ENCODE results near the gene FCN1. TPM values are rescaled to one million over a fixed set of nuclear protein-coding genes. Genes with fewer than 3 reads are reported as not detected.

The FCN1 gene
- total and polyA plus RNA-seq, 2 of the 8 experiments (the other 6 are each of a cell fraction or from before 2014, with no cell fraction given), result not detected

- H3K4me2 ChIP-seq (ENCODE audit: insufficient read depth in 1 of 2, low read depth in 2 of 2, low read length in 2 of 2), result no peak overlapping the region
- CTCF ChIA-PET (ENCODE audit: partially characterized antibody), result interaction anchor here (0.9 to 1.3 kb wide), 2 partner anchors 38 to 74 kb away, joined by 3 read pairs; no protein-coding TSS in a partner anchor
- no peak overlapping the region for H4K5ac ChIP-seq (ENCODE audit: insufficient read length, low read depth, low read length)
- H4K8ac ChIP-seq (ENCODE audit: extremely low read depth, insufficient read depth, low read length), result no peak overlapping the region
- no peak overlapping the region for H3K14ac ChIP-seq (ENCODE audit: insufficient read length)
- no peak overlapping the region for H3K4ac ChIP-seq (replicated peaks; ENCODE audit: insufficient read length, low read depth, low read length)
- H3K27ac ChIP-seq (ENCODE audit: low read depth, low read length), result no peak overlapping the region
- H2AFZ ChIP-seq (ENCODE audit: low read length), result no peak overlapping the region
- no peak overlapping the region for H3K4me3 ChIP-seq (ENCODE audit: extremely low read depth in 1 of 4, insufficient read depth in 2 of 4, low read depth in 3 of 4, low read length in 4 of 4)
- no peaks in the 10 kb centered on the region for H3K9me3 ChIP-seq (ENCODE audit: insufficient read depth in 2 of 2, low read depth in 1 of 2, low read length in 1 of 2)
- DNase-seq (ENCODE audit: low read depth in 1 of 2, low spot score in 2 of 2) (no peak), FAIRE-seq (no peak)
- no peaks in the 10 kb centered on the region for H3K27me3 ChIP-seq (replicated peaks in 1 of 4; ENCODE audit: control insufficient read depth in 3 of 4, extremely low read depth in 1 of 4, insufficient read depth in 3 of 4, low read length in 3 of 4)
- H3K4me1 ChIP-seq (replicated peaks in 1 of 4; ENCODE audit: control insufficient read depth in 3 of 4, insufficient read depth in 4 of 4, low read length in 3 of 4), result no peaks in the 10 kb centered on the region; a peak in 1 of 7 replicates
- H3K79me2 ChIP-seq (ENCODE audit: control insufficient read depth in 1 of 2, insufficient read depth in 2 of 2, low read length in 2 of 2), result no peaks in the 10 kb centered on the region
- no peak overlapping the region for H4K91ac ChIP-seq (replicated peaks; ENCODE audit: insufficient read length, low read length)
- H2BK15ac ChIP-seq (ENCODE audit: low read length), result no peak overlapping the region
- H3K36me3 ChIP-seq (ENCODE audit: control insufficient read depth in 2 of 4, insufficient read depth in 4 of 4, low read length in 3 of 4), result no peaks in the 10 kb centered on the region
- 93% methylated on average over 20 of the region's 23 CpGs; no CpG with 5 or more reads in 1 of the 2 experiments for WGBS, 2 experiments (ENCODE audit: extremely low coverage in 1 of 2, insufficient coverage in 1 of 2, insufficient read length in 1 of 2, insufficient replicate concordance in 2 of 2, low coverage in 1 of 2, low lambda C conversion rate in 2 of 2, missing lambda C conversion rate in 1 of 2)
- H3K23me2 ChIP-seq (ENCODE audit: low read depth, low read length), result no peaks in the 10 kb centered on the region
- H2BK12ac ChIP-seq (ENCODE audit: low read depth, low read length), result no peak overlapping the region
- H3K79me1 ChIP-seq (ENCODE audit: low read depth, low read length), result no peaks in the 10 kb centered on the region
- H2BK120ac ChIP-seq (replicated peaks; ENCODE audit: low read depth, low read length), result no peak overlapping the region
- H3K9ac ChIP-seq (replicated peaks in 1 of 4; ENCODE audit: extremely low read depth in 1 of 4, low read depth in 3 of 4, low read length in 3 of 4), result no peak overlapping the region
- H3K18ac ChIP-seq (ENCODE audit: extremely low read depth, low read length), result no peak overlapping the region
- H3K56ac ChIP-seq (replicated peaks; ENCODE audit: insufficient read length, low read depth, low read length), result no peak overlapping the region
- no peak overlapping the region for H2BK20ac ChIP-seq (ENCODE audit: low read length)
- H2AK5ac ChIP-seq (ENCODE audit: low read depth, low read length), result no peak overlapping the region
- POLR2A ChIA-PET (ENCODE audit: partially characterized antibody), result no interaction called here
- H3K23ac ChIP-seq (ENCODE audit: insufficient read length), result no peak overlapping the region
- H4K20me1 ChIP-seq (replicated peaks in 1 of 2; ENCODE audit: control insufficient read depth in 1 of 2, insufficient read depth in 2 of 2, low read length in 2 of 2), result no peaks in the 10 kb centered on the region
- H2BK5ac ChIP-seq (ENCODE audit: low read depth, low read length), result no peak overlapping the region
- no peak for TF ChIP-seq SUZ12 (IDR thresholded peaks at IDR 0.05; ENCODE audit: low read length)
- TF ChIP-seq MAFK (IDR thresholded peaks at IDR 0.05; ENCODE audit: low read depth, low read length), result no peak
- TF ChIP-seq EZH2 (IDR thresholded peaks at IDR 0.05; ENCODE audit: low read depth, low read length, severe bottlenecking), result no peak
- no peak for TF ChIP-seq TCF12 (IDR thresholded peaks at IDR 0.05; ENCODE audit: low read depth, low read length)
- TF ChIP-seq CTCF (IDR thresholded peaks at IDR 0.05; ENCODE audit: control extremely low read depth in 1 of 3, insufficient read depth in 1 of 3, low read depth in 1 of 3, low read length in 3 of 3), result no peak
- TF ChIP-seq ATF3 (IDR thresholded peaks at IDR 0.05; ENCODE audit: insufficient read depth, low read depth, low read length), result no peak
- TF ChIP-seq HDAC2 (IDR thresholded peaks at IDR 0.05; ENCODE audit: borderline replicate concordance in 1 of 2, low read depth in 2 of 2, low read length in 2 of 2), result no peak
- TF ChIP-seq ASH2L (IDR thresholded peaks at IDR 0.05; ENCODE audit: low read length), result no peak
- no peak for TF ChIP-seq NANOG (IDR thresholded peaks at IDR 0.05; ENCODE audit: insufficient read depth, low read depth, low read length, poor library complexity, severe bottlenecking)
These were observed 3.8 kb downstream of the FCN1 start for GRCh38 chr9:134913713-134914500.

All from H1 (cell line).